ENCODE results near the gene ADAMTS9. TPM values are rescaled to one million over a fixed set of nuclear protein-coding genes. Genes with fewer than 3 reads are reported as not detected.

ADAMTS9 gene
- polyA plus RNA-seq, 1 experiment, result 1.1 TPM

DNA sequence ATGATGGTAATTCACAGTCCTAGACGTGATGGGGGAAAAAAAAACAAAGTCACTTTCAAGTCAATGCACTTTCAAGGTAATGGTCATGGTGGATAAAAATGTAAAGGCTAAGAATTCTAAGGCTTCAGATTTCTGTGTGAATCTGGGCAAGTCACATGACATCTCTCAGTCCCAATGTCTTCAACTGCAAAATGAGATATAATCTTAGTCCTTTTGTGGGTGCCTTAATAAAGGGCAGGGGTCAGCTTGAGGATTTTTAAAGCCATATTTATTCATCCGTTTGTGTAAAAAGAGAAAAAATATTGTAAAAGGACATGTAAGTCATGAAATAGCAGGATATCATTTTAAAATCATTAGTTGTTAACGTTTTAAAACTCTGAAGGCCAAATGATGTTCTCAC, 83.5 kb downstream of the ADAMTS9 start:
- CTCF ChIA-PET, result interaction anchor here (0.6 kb wide), 1 partner anchor 75 kb away, joined by 5 read pairs; no protein-coding TSS in a partner anchor
- Histone ChIP-seq H3K27ac (ENCODE audit: low read depth, low read length) (no peak overlapping the region), H3K9me3 (ENCODE audit: control insufficient read depth, insufficient read depth, low read length) (no peaks in the 10 kb centered on the region), H3K27me3 (ENCODE audit: control insufficient read depth, insufficient read depth, low read length) (no peaks in the 10 kb centered on the region), H3K4me3 (ENCODE audit: low read depth, low read length) (no peak overlapping the region)
- POLR2A ChIA-PET, result no interaction called here
- TF ChIP-seq, protein P1, sequence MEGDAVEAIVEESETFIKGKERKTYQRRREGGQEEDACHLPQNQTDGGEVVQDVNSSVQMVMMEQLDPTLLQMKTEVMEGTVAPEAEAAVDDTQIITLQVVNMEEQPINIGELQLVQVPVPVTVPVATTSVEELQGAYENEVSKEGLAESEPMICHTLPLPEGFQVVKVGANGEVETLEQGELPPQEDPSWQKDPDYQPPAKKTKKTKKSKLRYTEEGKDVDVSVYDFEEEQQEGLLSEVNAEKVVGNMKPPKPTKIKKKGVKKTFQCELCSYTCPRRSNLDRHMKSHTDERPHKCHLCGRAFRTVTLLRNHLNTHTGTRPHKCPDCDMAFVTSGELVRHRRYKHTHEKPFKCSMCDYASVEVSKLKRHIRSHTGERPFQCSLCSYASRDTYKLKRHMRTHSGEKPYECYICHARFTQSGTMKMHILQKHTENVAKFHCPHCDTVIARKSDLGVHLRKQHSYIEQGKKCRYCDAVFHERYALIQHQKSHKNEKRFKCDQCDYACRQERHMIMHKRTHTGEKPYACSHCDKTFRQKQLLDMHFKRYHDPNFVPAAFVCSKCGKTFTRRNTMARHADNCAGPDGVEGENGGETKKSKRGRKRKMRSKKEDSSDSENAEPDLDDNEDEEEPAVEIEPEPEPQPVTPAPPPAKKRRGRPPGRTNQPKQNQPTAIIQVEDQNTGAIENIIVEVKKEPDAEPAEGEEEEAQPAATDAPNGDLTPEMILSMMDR (IDR thresholded peaks at IDR 0.05; ENCODE audit: low read depth, low read length), result no peak
- DNase-seq (ENCODE audit: low read depth, low spot score), result no peak

DNA sequence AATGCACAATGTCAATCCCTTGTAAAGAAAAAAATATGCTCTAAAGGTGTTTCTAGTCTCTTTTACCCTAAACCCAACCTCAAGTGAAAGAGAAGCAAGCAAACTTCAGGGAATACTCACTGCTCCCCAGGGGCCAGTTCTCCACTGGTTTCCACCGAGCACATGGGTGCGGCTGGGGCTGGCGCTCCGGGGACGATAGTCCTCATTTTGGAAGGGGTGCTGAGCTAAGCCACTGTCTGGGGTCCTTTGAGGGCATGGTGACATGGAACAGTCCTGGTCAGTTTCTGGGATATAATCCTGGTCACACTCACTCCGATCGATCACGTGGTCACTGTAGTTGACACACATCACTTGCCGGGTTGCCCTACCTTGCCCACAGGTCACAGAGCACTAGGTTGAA, 86.0 kb downstream of the ADAMTS9 start:
- no peaks in the 10 kb centered on the region for H3K9me3 ChIP-seq (ENCODE audit: control insufficient read depth, insufficient read depth, low read length)
- H3K4me3 ChIP-seq (ENCODE audit: low read depth, low read length), result no peak overlapping the region
- POLR2A ChIA-PET, result no interaction called here
- CTCF ChIA-PET, result no interaction called here
- H3K27me3 ChIP-seq (ENCODE audit: control insufficient read depth, insufficient read depth, low read length), result no peaks in the 10 kb centered on the region
- no peak for DNase-seq (ENCODE audit: low read depth, low spot score)
- TF ChIP-seq, protein P1 (IDR thresholded peaks at IDR 0.05; ENCODE audit: low read depth, low read length), result no peak
- H3K27ac ChIP-seq (ENCODE audit: low read depth, low read length), result no peak overlapping the region

DNA sequence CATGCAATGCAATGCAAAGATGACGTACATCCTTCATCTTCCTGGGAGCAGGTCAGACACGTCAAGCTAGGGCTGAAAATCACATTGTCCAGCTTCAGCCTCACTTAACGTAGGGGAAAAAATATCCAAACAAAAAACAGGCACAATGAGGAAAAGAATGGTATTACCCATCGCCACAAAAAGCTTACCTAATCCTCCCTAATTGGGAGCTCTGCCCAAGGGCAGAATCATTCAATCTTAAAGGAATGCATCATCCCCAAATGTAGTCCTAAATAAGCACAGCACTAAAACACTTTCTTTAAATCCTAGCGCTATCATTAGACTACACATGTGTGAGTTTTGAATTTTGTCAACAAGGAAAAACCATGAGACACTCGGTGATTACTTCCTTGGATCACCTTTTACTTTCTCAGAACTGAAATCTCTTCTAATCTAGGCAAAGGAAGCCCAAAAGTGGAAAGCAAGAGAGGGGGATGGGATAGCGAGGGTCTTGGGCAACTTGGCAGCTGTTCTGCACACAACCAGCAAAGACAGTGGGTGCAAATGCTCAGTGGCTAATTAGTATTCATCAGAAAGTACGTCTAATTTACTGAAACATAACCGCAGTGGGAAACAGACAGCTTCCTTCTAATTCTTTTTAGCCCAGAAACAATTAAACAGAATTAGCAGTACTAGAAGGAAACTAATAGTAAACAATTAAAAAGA, 87.4 kb downstream of the ADAMTS9 start:
- CTCF ChIA-PET, result no interaction called here
- TF ChIP-seq, protein P1 (IDR thresholded peaks at IDR 0.05; ENCODE audit: low read depth, low read length), result no peak

DNA sequence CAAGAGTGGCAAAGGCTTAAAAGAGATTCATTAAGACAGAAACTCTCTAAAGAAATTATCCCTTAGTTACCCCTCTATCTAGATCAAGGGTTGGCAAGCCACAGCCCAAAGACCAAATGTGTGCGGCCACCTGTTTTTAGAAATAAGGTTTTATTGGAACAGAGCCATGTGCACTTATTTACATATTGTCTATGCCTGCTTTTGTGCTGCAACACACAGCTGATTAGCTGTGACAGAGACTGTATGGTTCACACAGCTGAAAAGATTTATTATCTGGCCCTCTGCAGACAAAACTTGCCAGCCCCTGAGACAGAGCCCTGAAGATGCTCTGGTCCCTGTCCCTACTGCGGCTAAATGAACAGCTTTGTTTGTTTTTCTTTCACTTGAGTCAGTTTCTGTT, 88.1 kb downstream of the ADAMTS9 start:
- ChIA-PET POLR2A (no interaction called here), CTCF (interaction anchor here (0.6 kb wide), 1 partner anchor 69 kb away, joined by 4 read pairs; no protein-coding TSS in a partner anchor)
- no peaks in the 10 kb centered on the region for H3K9me3 ChIP-seq (ENCODE audit: control insufficient read depth, insufficient read depth, low read length)
- TF ChIP-seq, protein P1 (IDR thresholded peaks at IDR 0.05; ENCODE audit: low read depth, low read length), result no peak
- H3K4me3 ChIP-seq (ENCODE audit: low read depth, low read length), result no peak overlapping the region
- no peaks in the 10 kb centered on the region for H3K27me3 ChIP-seq (ENCODE audit: control insufficient read depth, insufficient read depth, low read length)
- no peak overlapping the region for H3K27ac ChIP-seq (ENCODE audit: low read depth, low read length)
- DNase-seq (ENCODE audit: low read depth, low spot score), result no peak

More for the DNA sequence above, 87.4 kb downstream of the ADAMTS9 start:
- Histone ChIP-seq H3K9me3 (ENCODE audit: control insufficient read depth, insufficient read depth, low read length) (no peaks in the 10 kb centered on the region), H3K27ac (ENCODE audit: low read depth, low read length) (no peak overlapping the region), H3K27me3 (ENCODE audit: control insufficient read depth, insufficient read depth, low read length) (no peaks in the 10 kb centered on the region), H3K4me3 (ENCODE audit: low read depth, low read length) (no peak overlapping the region)
- no peak for DNase-seq (ENCODE audit: low read depth, low spot score)
- POLR2A ChIA-PET, result no interaction called here

DNA sequence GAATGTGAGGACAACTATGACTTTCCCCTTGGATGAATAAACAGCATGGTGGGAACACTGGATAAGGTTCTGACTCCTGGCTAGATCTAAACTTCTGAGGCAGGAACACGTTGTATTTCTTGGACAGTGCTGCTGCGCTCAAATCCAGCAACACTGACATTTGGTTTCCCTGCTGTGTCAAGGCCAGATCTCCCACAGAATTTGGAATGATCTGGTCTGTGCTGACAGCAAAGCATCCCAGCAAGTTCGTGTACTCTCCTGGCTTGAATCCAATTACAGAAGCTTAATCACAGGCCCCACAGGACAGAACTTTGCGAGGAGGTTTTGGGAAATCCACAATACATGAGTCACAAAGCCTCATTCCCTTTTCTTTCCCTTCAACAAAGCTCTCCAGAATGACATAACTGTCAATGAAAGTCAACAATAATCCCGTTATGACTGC, 92.5 kb downstream of the ADAMTS9 start:
- Histone ChIP-seq H3K27me3 (ENCODE audit: control insufficient read depth, insufficient read depth, low read length) (no peaks in the 10 kb centered on the region), H3K4me3 (ENCODE audit: low read depth, low read length) (no peak overlapping the region), H3K27ac (ENCODE audit: low read depth, low read length) (no peak overlapping the region), H3K9me3 (ENCODE audit: control insufficient read depth, insufficient read depth, low read length) (no peaks in the 10 kb centered on the region)
- TF ChIP-seq, protein P1 (IDR thresholded peaks at IDR 0.05; ENCODE audit: low read depth, low read length), result no peak
- ChIA-PET POLR2A (no interaction called here), CTCF (no interaction called here)
- DNase-seq (ENCODE audit: low read depth, low spot score), result no peak

All from AG04450 (cell line).